HG02588 (cell line): ENCODE measurements around the gene ZC2HC1B.
"Not testable (repeated sequence)": the region's sequence is repeated elsewhere in the genome, so short reads cannot be mapped to it uniquely, and the experiment has no call there.

Source experiments
- ATAC-seq: cut with Tn5 transposase; IDR thresholded peaks from one replicate; pipeline ENCODE4 v1.9.1; 2021; ENCODE audit warnings: mild to moderate bottlenecking, moderate library complexity; ENCODE audit not compliant: unreplicated experiment

Gene ZC2HC1B

GRCh38 chr6:143867236-143867635 lies 3.0 kb downstream of the ZC2HC1B start:
- no peak for ATAC-seq

GRCh38 chr6:143868808-143869207 lies 4.5 kb downstream of the ZC2HC1B start:
- not testable (repeated sequence) for ATAC-seq

GRCh38 chr6:143871202-143871730 lies 7.0 kb downstream of the ZC2HC1B start:
- not testable (repeated sequence) for ATAC-seq

GRCh38 chr6:143872201-143872600 lies 7.9 kb downstream of the ZC2HC1B start:
- peak; percentile 87 for ATAC-seq

GRCh38 chr6:143873600-143873999 lies 9.3 kb downstream of the ZC2HC1B start:
- not testable (repeated sequence) for ATAC-seq

GRCh38 chr6:143874503-143874902 lies 10.2 kb downstream of the ZC2HC1B start:
- ATAC-seq: not testable (repeated sequence)

- ATAC-seq: no peak
These were observed 13.5 kb downstream of the ZC2HC1B start for GRCh38 chr6:143877584-143878271.

GRCh38 chr6:143878272-143878760 lies 14.0 kb downstream of the ZC2HC1B start:
- ATAC-seq: no peak

- ATAC-seq: no peak
These were observed 16.1 kb downstream of the ZC2HC1B start for GRCh38 chr6:143880412-143880811.

- no peak for ATAC-seq
These were observed 18.2 kb downstream of the ZC2HC1B start for GRCh38 chr6:143882401-143882930.

- no peak for ATAC-seq
These were observed 20.1 kb downstream of the ZC2HC1B start for GRCh38 chr6:143884216-143884900.

GRCh38 chr6:143885116-143885515 lies 20.8 kb downstream of the ZC2HC1B start:
- no peak for ATAC-seq

GRCh38 chr6:143894655-143895054 lies 30.4 kb downstream of the ZC2HC1B start:
- ATAC-seq: no peak

GRCh38 chr6:143896126-143896860 lies 32.0 kb downstream of the ZC2HC1B start:
- no peak for ATAC-seq

GRCh38 chr6:143900358-143900757 lies 36.1 kb downstream of the ZC2HC1B start:
- ATAC-seq: no peak

GRCh38 chr6:143901885-143902750 lies 37.8 kb downstream of the ZC2HC1B start:
- peak; percentile 94 for ATAC-seq

- ATAC-seq: no peak
These were observed 38.6 kb downstream of the ZC2HC1B start for GRCh38 chr6:143902827-143903226.

GRCh38 chr6:143911028-143911427 lies 46.8 kb downstream of the ZC2HC1B start:
- ATAC-seq: no peak

- ATAC-seq: no peak
These were observed 48.4 kb downstream of the ZC2HC1B start for GRCh38 chr6:143912671-143913070.

GRCh38 chr6:143917026-143917425 lies 52.8 kb downstream of the ZC2HC1B start:
- ATAC-seq: not testable (repeated sequence)
